Activated CD4-positive, alpha-beta memory T cell treated with anti-CD3 and anti-CD28 coated beads for 36 hours (primary cell): ENCODE results near the gene AMZ2. TPM values are rescaled to one million over a fixed set of nuclear protein-coding genes. Genes with fewer than 3 reads are reported as not detected.
"Not testable (repeated sequence)": the region's sequence is repeated elsewhere in the genome, so short reads cannot be mapped to it uniquely, and the experiment has no call there.

Experiments
- CTCF ChIA-PET: fragments of 350-600 bp; sonication (Branson Sonifier 250); formaldehyde crosslinking; loops from one replicate; lab custom pipeline; 2021; ENCODE audit warnings: antibody characterized with exemption, inconsistent platforms; lab: Charles Lee
- POLR2A ChIA-PET: fragments of 350-600 bp; sonication (Branson Sonifier 250); formaldehyde crosslinking; loops from one replicate; lab custom pipeline; 2021; ENCODE audit warnings: antibody characterized with exemption; lab: Charles Lee
- DNase-seq: peaks from one replicate; pipeline ENCODE4 v3.0.0-alpha.2; 2020
- H3K27ac Mint-ChIP-seq: one replicate; pipeline ENCODE4 v1.8.0; 2021; ENCODE audit warnings: mixed read lengths
- H3K27me3 Mint-ChIP-seq: one replicate; pipeline ENCODE4 v1.8.0; 2021; ENCODE audit warnings: mixed read lengths
- H3K36me3 Mint-ChIP-seq: one replicate; pipeline ENCODE4 v1.8.0; 2021; ENCODE audit warnings: mixed read lengths
- H3K4me1 Mint-ChIP-seq: one replicate; pipeline ENCODE4 v1.8.0; 2021; ENCODE audit warnings: low read depth, mixed read lengths
- H3K4me3 Mint-ChIP-seq: one replicate; pipeline ENCODE4 v1.8.0; 2021; ENCODE audit warnings: mild to moderate bottlenecking, mixed read lengths
- H3K9me3 Mint-ChIP-seq: one replicate; pipeline ENCODE4 v1.8.0; 2021; ENCODE audit warnings: mixed read lengths
- intact Hi-C: fragments of 100-400 bp; cut with micrococcal nuclease; formaldehyde crosslinking; loops from one replicate; pipeline ENCODE4 v1.15.1; 2023
- total RNA-seq, 2 experiments: library from RNA; stranded (reverse); gene quantifications; one replicate each; pipeline ENCODE4 v1.2.3, GENCODE V29; 2021

The AMZ2 gene
- total RNA-seq, 2 experiments from 2014 or later, result 134 to 146 TPM

DNA sequence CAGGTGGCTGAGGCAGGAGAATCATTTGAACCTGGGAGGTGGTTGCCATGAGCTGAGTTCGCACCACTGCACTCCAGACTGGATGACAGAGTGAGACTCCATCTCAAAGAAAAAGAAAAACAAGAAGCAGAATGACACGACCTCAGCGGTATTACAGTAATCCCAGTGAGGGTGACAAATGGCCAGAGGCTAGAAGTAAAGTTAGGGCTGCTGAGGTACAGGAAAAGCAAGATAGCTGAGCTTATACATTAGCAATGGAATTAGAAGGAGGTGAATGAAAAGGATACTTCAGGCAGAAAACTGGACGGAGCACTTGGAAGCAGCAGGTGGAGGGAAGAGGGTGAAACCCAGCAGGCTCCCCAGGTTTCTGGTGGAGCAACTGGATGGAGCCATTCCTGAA, 26.1 kb upstream of the AMZ2 start:
- CTCF ChIA-PET, result interaction anchor here (1.0 to 1.6 kb wide), 2 partner anchors 20 to 244 kb away, joined by 3 to 4 read pairs; no protein-coding TSS in a partner anchor
- Mint-ChIP-seq H3K27ac (no peak overlapping the region), H3K36me3 (peaks cover 17% of the 10 kb centered on the region), H3K27me3 (no peaks in the 10 kb centered on the region), H3K4me3 (no peak overlapping the region), H3K9me3 (no peaks in the 10 kb centered on the region), H3K4me1 (peaks cover 9% of the 10 kb centered on the region)
- POLR2A ChIA-PET, result no interaction called here
- intact Hi-C loops, result no loop called here
- DNase-seq, result no peak

DNA sequence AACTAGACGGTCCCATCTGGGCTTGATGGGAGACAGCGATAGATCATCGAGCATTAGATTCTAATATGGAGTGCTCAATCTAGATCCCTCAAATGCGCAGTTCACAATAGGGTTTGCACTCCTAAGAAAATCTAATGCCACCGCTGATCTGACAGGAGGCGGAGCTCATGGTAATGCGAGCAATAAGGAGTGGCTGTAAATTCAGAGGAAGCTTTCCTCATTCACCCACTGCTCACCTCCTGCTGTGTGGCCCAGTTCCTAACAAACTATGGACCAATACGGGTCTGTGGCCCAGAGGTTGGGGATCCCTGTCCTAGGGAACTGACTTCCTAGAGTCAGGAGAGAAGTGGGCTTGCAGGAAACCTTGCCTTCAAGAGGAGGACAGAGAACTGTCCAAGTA, 25.2 kb upstream of the AMZ2 start:
- Mint-ChIP-seq H3K4me3 (no peak overlapping the region), H3K4me1 (peaks cover 13% of the 10 kb centered on the region), H3K27ac (peak overlapping the region; percentile 9), H3K9me3 (no peaks in the 10 kb centered on the region), H3K27me3 (no peaks in the 10 kb centered on the region), H3K36me3 (peaks cover 18% of the 10 kb centered on the region)
- DNase-seq, result no peak
- ChIA-PET POLR2A (no interaction called here), CTCF (interaction anchor here (0.7 to 1.6 kb wide), 3 partner anchors 30 to 302 kb away, joined by 3 to 4 read pairs (median 3); no protein-coding TSS in a partner anchor)
- intact Hi-C loops, result no loop called here

DNA sequence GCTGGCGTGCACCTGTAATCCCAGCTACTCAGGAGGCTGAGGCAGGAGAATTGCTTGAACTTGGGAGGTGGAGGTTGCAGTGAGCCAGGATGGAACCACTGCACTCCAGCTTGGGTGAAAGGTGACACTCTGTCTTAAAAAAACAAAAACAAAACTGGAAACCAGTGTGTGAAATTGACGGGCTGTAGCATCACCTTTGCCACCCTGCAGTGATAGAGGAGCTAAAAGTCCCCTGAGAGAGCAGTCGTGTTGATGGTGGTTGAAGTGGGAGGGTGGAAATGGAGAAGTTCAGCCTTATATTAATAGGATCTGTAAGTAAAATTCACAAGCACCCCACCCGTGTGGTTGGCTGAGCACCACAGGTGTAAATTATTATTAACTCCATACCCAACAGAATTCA, 22.8 kb upstream of the AMZ2 start:
- H3K36me3 Mint-ChIP-seq, H3K27ac Mint-ChIP-seq, intact Hi-C loops, DNase-seq, H3K4me3 Mint-ChIP-seq, H3K27me3 Mint-ChIP-seq, H3K9me3 Mint-ChIP-seq: not testable (repeated sequence)
- H3K4me1 Mint-ChIP-seq, result peaks cover 26% of the 10 kb centered on the region
- CTCF ChIA-PET, result interaction anchor here (0.8 to 1.3 kb wide), 2 partner anchors 20 to 52 kb away, joined by 3 to 6 read pairs; no protein-coding TSS in a partner anchor
- POLR2A ChIA-PET, result interaction anchor here (0.6 kb wide), 1 partner anchor 23 kb away, joined by 3 read pairs; the partner anchor contains the start of gene AMZ2

- CTCF ChIA-PET, result interaction anchor here (1.0 kb wide), 1 partner anchor 23 kb away, joined by 3 read pairs; no protein-coding TSS in a partner anchor
- POLR2A ChIA-PET, result not testable (repeated sequence)
- peaks cover 30% of the 10 kb centered on the region for H3K4me1 Mint-ChIP-seq
Observed at GRCh38 chr17:68228039-68228680, 19.7 kb upstream of the AMZ2 start.

DNA sequence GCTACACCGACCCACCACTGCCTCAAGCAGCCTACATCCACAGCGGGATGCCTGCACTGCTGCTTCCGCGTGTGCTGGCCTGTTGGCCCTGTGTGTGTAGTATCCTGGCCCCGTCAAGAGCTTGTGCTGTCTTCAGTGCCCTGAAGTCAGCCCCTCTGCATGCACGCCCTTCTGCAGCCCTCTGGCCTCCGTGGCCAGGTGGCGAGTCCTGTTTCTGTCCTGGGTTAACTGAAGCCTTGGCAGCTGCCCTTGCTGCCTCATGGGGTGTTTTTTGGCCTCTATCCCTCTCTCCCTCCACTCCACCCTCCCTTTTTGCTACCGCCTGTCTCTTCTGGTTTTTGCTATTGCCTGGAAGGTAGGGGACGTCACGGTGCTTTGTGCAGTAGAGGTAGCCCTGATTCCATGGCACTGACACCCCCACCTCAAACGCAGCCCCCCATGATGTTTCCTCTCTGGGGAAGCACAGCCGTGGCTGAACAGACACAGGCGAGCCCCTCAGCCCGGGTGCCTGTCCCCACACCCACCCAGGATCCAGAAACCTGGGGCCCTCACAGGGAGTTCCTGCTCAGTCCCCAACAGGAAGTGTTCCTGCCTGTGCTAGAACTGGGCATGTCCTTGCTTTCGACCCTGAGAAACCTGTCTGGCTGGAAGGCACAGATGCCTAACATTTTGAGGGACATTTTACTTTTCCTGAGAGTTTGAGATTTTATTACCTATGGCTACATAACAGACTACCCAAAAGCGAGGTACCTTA, 18.8 kb upstream of the AMZ2 start:
- ChIA-PET POLR2A (no interaction called here), CTCF (interaction anchor here (1.0 kb wide), 1 partner anchor 24 kb away, joined by 3 read pairs; no protein-coding TSS in a partner anchor)
- Mint-ChIP-seq H3K36me3 (peaks cover 4% of the 10 kb centered on the region), H3K27ac (peak overlapping the region; percentile 10), H3K4me3 (no peak overlapping the region), H3K9me3 (no peaks in the 10 kb centered on the region), H3K4me1 (peaks cover 30% of the 10 kb centered on the region), H3K27me3 (no peaks in the 10 kb centered on the region)
- no peak for DNase-seq
- intact Hi-C loops, result loop anchor here (1.0 kb wide), 1 partner anchor 9 kb away; no protein-coding TSS in a partner anchor

More at GRCh38 chr17:68228039-68228680, 19.7 kb upstream of the AMZ2 start:
- H3K36me3 Mint-ChIP-seq, H3K4me3 Mint-ChIP-seq, H3K9me3 Mint-ChIP-seq, H3K27me3 Mint-ChIP-seq: not testable (repeated sequence)
- intact Hi-C loops, result loop anchor here (1.0 kb wide), 1 partner anchor 10 kb away; no protein-coding TSS in a partner anchor
- peak; percentile 68 for DNase-seq
- H3K27ac Mint-ChIP-seq, result peak overlapping the region; percentile 63

DNA sequence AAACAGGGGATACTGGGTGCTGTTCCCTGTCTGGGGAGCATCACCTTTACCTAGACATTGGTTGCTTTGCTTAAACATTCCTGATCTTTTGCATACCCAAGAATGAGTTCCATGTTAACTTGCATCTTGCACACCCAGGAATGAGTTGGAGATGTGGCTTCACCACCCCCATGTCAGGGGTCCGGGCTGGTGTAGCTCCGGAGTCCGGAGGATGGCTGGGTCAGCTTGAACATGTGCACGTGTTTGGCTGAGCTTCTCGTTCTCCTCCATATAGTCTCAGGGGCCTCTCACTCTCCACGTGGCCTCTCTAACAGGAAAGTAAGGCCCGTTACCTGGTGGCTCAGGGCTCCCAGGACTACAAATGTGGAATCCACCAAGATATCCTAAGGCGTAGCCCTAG, 18.2 kb upstream of the AMZ2 start:
- DNase-seq, result no peak
- intact Hi-C loops, result no loop called here
- H3K4me1 Mint-ChIP-seq, result peaks cover 32% of the 10 kb centered on the region
- H3K36me3 Mint-ChIP-seq, result peaks cover 4% of the 10 kb centered on the region
- H3K4me3 Mint-ChIP-seq, result no peak overlapping the region
- no peaks in the 10 kb centered on the region for H3K9me3 Mint-ChIP-seq
- H3K27me3 Mint-ChIP-seq, result no peaks in the 10 kb centered on the region
- POLR2A ChIA-PET, result no interaction called here
- H3K27ac Mint-ChIP-seq, result no peak overlapping the region
- CTCF ChIA-PET, result no interaction called here

GRCh38 chr17:68231131-68231530, 16.7 kb upstream of the AMZ2 start:
- intact Hi-C loops, CTCF ChIA-PET, POLR2A ChIA-PET, H3K27me3 Mint-ChIP-seq, H3K4me3 Mint-ChIP-seq, DNase-seq, H3K9me3 Mint-ChIP-seq, H3K27ac Mint-ChIP-seq, H3K36me3 Mint-ChIP-seq: not testable (repeated sequence)
- peaks cover 41% of the 10 kb centered on the region for H3K4me1 Mint-ChIP-seq

GRCh38 chr17:68231541-68231940, 16.3 kb upstream of the AMZ2 start:
- CTCF ChIA-PET, result no interaction called here

DNA sequence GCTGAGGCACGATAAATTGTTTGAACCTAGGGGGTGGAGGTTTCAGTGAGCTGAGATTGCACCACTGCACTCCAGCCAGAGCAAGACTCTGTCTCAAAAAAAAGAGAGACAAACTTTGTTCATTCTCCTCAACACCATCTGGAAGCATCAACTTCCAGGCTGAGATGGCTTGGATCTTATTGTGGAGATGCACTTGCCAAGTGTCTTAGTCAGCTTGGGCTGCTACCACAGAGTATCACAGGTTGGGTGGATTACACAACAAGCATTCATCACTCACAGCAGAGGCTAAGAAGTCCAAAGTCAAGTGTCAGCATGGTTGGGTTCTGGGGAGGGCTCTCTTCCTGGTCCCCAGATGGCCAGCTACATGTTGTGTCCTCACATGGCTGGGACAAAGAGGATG, 15.1 kb upstream of the AMZ2 start:
- H3K36me3 Mint-ChIP-seq, H3K4me3 Mint-ChIP-seq, H3K27me3 Mint-ChIP-seq, DNase-seq, POLR2A ChIA-PET, intact Hi-C loops, H3K9me3 Mint-ChIP-seq: not testable (repeated sequence)
- H3K27ac Mint-ChIP-seq, result peak overlapping the region; percentile 57
- peaks cover 46% of the 10 kb centered on the region for H3K4me1 Mint-ChIP-seq
- CTCF ChIA-PET, result interaction anchor here (0.6 to 1.3 kb wide), 2 partner anchors 31 to 111 kb away, joined by 3 to 5 read pairs; no protein-coding TSS in a partner anchor

More at GRCh38 chr17:68231541-68231940, 16.3 kb upstream of the AMZ2 start:
- Mint-ChIP-seq H3K4me3 (no peak overlapping the region), H3K27me3 (no peaks in the 10 kb centered on the region), H3K9me3 (no peaks in the 10 kb centered on the region), H3K27ac (no peak overlapping the region), H3K4me1 (peaks cover 41% of the 10 kb centered on the region), H3K36me3 (peaks cover 4% of the 10 kb centered on the region)
- POLR2A ChIA-PET, result no interaction called here
- intact Hi-C loops, result no loop called here
- DNase-seq, result no peak

GRCh38 chr17:68234726-68235335, 13.0 kb upstream of the AMZ2 start:
- peak; percentile 64 for DNase-seq
- not testable (repeated sequence) for H3K9me3 Mint-ChIP-seq, H3K27me3 Mint-ChIP-seq, H3K4me3 Mint-ChIP-seq, H3K36me3 Mint-ChIP-seq
- ChIA-PET CTCF (interaction anchor here (0.6 to 1.7 kb wide), 3 partner anchors 34 to 273 kb away, joined by 3 to 6 read pairs (median 3); no protein-coding TSS in a partner anchor), POLR2A (interaction anchor here (0.8 to 1.2 kb wide), 2 partner anchors 13 kb away, joined by 4 to 5 read pairs; partner anchors contain the start of gene AMZ2)
- intact Hi-C loops, result loop anchor here (5.0 kb wide), 1 partner anchor 198 kb away; the partner anchor contains the start of gene KPNA2
- H3K4me1 Mint-ChIP-seq, result peaks cover 44% of the 10 kb centered on the region
- peak overlapping the region; percentile 80 for H3K27ac Mint-ChIP-seq

DNA sequence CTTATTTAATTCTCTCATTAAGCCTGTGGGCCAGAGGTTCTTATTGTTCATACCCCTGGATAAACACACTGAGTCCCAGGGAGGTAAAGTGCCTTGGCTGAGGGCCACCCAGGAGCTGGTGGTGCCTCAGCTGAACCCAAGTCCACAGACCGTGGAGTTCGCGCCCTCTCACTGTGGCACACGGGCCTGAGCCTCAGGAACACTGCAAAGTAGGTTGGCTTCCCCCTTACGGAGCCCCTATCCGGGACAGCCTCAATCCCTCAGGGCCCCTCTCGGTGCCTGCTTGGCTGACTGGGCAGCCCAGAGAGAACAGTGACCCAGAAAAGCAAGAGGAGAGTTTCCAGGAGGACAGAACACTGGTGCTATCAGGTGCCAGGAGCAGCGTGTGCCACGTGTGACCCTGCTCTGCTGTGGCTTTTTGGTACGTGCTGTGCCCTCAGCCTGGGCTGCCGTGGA, 12.5 kb upstream of the AMZ2 start:
- ChIA-PET CTCF (interaction anchor here (1.7 kb wide), 1 partner anchor 34 kb away, joined by 6 read pairs; no protein-coding TSS in a partner anchor), POLR2A (interaction anchor here (0.7 to 0.8 kb wide), 2 partner anchors 12 to 15 kb away, joined by 3 to 5 read pairs; partner anchors contain the start of gene AMZ2)
- not testable (repeated sequence) for H3K27me3 Mint-ChIP-seq, DNase-seq, H3K36me3 Mint-ChIP-seq, H3K9me3 Mint-ChIP-seq, H3K4me3 Mint-ChIP-seq
- intact Hi-C loops, result loop anchor here (5.0 kb wide), 1 partner anchor 198 kb away; the partner anchor contains the start of gene KPNA2
- peaks cover 49% of the 10 kb centered on the region for H3K4me1 Mint-ChIP-seq
- peak overlapping the region; percentile 80 for H3K27ac Mint-ChIP-seq
